ENCODE measurements around the gene GPRC5C.

DNA sequence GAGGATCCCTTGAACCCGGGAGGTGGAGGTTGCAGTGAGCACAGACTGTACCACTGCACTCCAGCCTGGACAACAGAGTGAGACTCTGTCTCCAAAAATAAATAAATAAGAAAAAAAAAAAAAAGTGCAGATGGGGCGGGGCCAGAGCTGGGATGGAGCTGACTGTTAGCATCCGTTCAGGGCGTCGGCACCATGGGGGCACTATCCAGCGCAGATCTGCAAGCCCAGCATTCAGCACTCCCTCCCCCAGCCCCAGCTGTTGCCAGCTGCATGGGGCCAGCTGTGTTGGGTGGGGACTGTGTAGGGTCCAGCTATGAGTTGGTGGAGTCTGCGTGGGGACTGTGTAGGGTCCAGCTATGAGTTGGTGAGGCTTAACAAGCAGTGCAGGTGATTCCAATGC lies 13.3 kb downstream of the GPRC5C start:
- TF ChIP-seq, protein P1, sequence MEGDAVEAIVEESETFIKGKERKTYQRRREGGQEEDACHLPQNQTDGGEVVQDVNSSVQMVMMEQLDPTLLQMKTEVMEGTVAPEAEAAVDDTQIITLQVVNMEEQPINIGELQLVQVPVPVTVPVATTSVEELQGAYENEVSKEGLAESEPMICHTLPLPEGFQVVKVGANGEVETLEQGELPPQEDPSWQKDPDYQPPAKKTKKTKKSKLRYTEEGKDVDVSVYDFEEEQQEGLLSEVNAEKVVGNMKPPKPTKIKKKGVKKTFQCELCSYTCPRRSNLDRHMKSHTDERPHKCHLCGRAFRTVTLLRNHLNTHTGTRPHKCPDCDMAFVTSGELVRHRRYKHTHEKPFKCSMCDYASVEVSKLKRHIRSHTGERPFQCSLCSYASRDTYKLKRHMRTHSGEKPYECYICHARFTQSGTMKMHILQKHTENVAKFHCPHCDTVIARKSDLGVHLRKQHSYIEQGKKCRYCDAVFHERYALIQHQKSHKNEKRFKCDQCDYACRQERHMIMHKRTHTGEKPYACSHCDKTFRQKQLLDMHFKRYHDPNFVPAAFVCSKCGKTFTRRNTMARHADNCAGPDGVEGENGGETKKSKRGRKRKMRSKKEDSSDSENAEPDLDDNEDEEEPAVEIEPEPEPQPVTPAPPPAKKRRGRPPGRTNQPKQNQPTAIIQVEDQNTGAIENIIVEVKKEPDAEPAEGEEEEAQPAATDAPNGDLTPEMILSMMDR (IDR thresholded peaks at IDR 0.05): no peak
- TF ChIP-seq POLR2A (IDR thresholded peaks at IDR 0.05; ENCODE audit: low read depth) (no peak), EP300 (IDR thresholded peaks at IDR 0.05) (no peak)

Data from esophagus muscularis mucosa (tissue), 4 donors.